A549 (cell line): ENCODE results near the gene FAXDC2. TPM values are rescaled to one million over a fixed set of nuclear protein-coding genes. Genes with fewer than 3 reads are reported as not detected.

Experiments
- ATAC-seq, 2 experiments: fragments of 200-7000 bp in 1 of 2; fragments of >200 bp in 1 of 2; cut with Nextera tagmentation in 1 of 2; cut with Tn5 transposase in 1 of 2; 3 replicates each; pipeline versions ENCODE4 v1.8.0 to v1.9.1; 2018 to 2020; ENCODE audit warnings: mild to moderate bottlenecking in 1 of 2, moderate library complexity in 1 of 2
- CTCF ChIA-PET: fragments of 300-600 bp; sonication (Branson Sonifier 250); formaldehyde crosslinking; extraction: SDS; loops from one replicate; lab custom pipeline; 2021; ENCODE audit warnings: antibody characterized with exemption, inconsistent platforms; lab: Yijun Ruan, JAX
- POLR2A ChIA-PET: fragments of 350-600 bp; formaldehyde crosslinking; extraction: SDS; loops from one replicate; lab custom pipeline; 2021; ENCODE audit warnings: antibody characterized with exemption, inconsistent platforms; lab: Yijun Ruan, JAX
- DNase-seq, 2 experiments: peaks; one replicate each; pipeline versions ENCODE4 v3.0.0 to v3.0.0-alpha.2; 2011 to 2016; ENCODE audit warnings: low read depth in 1 of 2, low spot score in 1 of 2
- FAIRE-seq: peaks from 2 replicates; lab custom pipeline; 2011; peaks lifted over from hg19 to GRCh38; lab: Jason Lieb, UNC
- H3K27ac ChIP-seq, 2 experiments: fragments of >200 bp; sonication (Bioruptor Twin); formaldehyde crosslinking; 3 replicates each; pipeline ENCODE4 v1.5.1; 2016 to 2017
- H3K4me1 ChIP-seq: fragments of >200 bp; sonication (Bioruptor Twin); formaldehyde crosslinking; 3 replicates; pipeline ENCODE4 v1.6.1; 2016
- H3K4me2 ChIP-seq: fragments of >200 bp; sonication (Bioruptor Twin); formaldehyde crosslinking; 3 replicates; pipeline ENCODE4 v1.6.1; 2016
- H3K4me3 ChIP-seq: fragments of >200 bp; sonication (Bioruptor Twin); formaldehyde crosslinking; 3 replicates; pipeline ENCODE4 v1.5.1; 2016
- H3K9me3 ChIP-seq: fragments of >200 bp; sonication (Bioruptor Twin); formaldehyde crosslinking; 3 replicates; pipeline ENCODE4 v1.6.1; 2016
- CEBPB ChIP-seq, 2 experiments: fragments of >200 bp in 1 of 2; sonication (Bioruptor Twin) in 1 of 2; formaldehyde crosslinking in 1 of 2; IDR thresholded peaks; 2 replicates each; pipeline ENCODE4 v1.6.1; 2012 to 2016
- EP300 ChIP-seq, 2 experiments: fragments of >200 bp; sonication (Bioruptor Twin); formaldehyde crosslinking; IDR thresholded peaks; 2 replicates in 1 of 2; 3 replicates in 1 of 2; pipeline ENCODE4 v1.6.1; 2016 to 2017
- FOXS1 ChIP-seq: fragments of 250-450 bp; sonication (Bioruptor Pico); IDR thresholded peaks from 2 replicates; pipeline ENCODE4 v1.5.0; 2020; ENCODE audit warnings: mild to moderate bottlenecking, moderate library complexity
- MAFK ChIP-seq: fragments of 450-650 bp; IDR thresholded peaks from 2 replicates; pipeline ENCODE4 v1.6.1; 2014; ENCODE audit not compliant: partially characterized antibody
- MAZ ChIP-seq: fragments of 150-350 bp; IDR thresholded peaks from 2 replicates; pipeline ENCODE4 v1.6.1; 2014; ENCODE audit warnings: antibody characterized with exemption, low read depth, low read length, borderline replicate concordance
- NFE2L2 ChIP-seq: fragments of 150-350 bp; conservative IDR thresholded peaks from 2 replicates; pipeline ENCODE4 v1.6.1; 2014; ENCODE audit warnings: low read length
- NR3C1 ChIP-seq: fragments of >200 bp; sonication (Bioruptor Twin); formaldehyde crosslinking; IDR thresholded peaks from 3 replicates; pipeline ENCODE4 v1.6.1; 2017
- PHF8 ChIP-seq: fragments of 200-600 bp; sonication (generic); IDR thresholded peaks from 2 replicates; pipeline ENCODE4 v1.6.1; 2016; ENCODE audit warnings: low read depth, mild to moderate bottlenecking, antibody characterized with exemption, moderate library complexity, borderline replicate concordance
- POLR2A ChIP-seq: IDR thresholded peaks from 2 replicates; pipeline ENCODE4 v1.6.1; 2012; ENCODE audit warnings: mild to moderate bottlenecking, low read length
- POLR2AphosphoS2 ChIP-seq: conservative IDR thresholded peaks from 2 replicates; pipeline ENCODE4 v1.6.1; 2012; ENCODE audit warnings: low read length, improper control_type of control experiment, inconsistent platforms
- RCOR1 ChIP-seq: fragments of 150-350 bp; IDR thresholded peaks from 2 replicates; pipeline ENCODE4 v1.6.1; 2014; ENCODE audit warnings: antibody characterized with exemption, low read length, low read depth
- WGBS: methylation state at CpG from one replicate; pipeline ENCODE4 v1.1.6; 2017; ENCODE audit errors: missing lambda C conversion rate; 5-methylcytosine and 5-hydroxymethylcytosine counted together
- polyA plus RNA-seq, 4 experiments: library from polyadenylated mRNA; depleted of rRNA in 3 of 4; stranded (reverse); fragments of >200 nt; fragmentation: RNase III in 1 of 4; extraction: RNeasy Plus Mini Kit Qiagen cat#74134 plus additional on column Dnase treatment in 1 of 4; gene quantifications; 2 replicates in 3 of 4; 3 replicates in 1 of 4; pipeline ENCODE4 v1.2.3, GENCODE V29; 2011 to 2017
- TF ChIP-seq, protein P1 (sequence below): fragments of >200 bp; sonication (Bioruptor Twin); formaldehyde crosslinking; IDR thresholded peaks from 3 replicates; pipeline ENCODE4 v1.6.1; 2016
- TF ChIP-seq, protein P2 (sequence below): fragments of >200 bp; sonication (Bioruptor Twin); formaldehyde crosslinking; IDR thresholded peaks from 3 replicates; pipeline ENCODE4 v1.5.1; 2016

FAXDC2 gene
- polyA plus RNA-seq, 2 of the 4 experiments (the other 2 are of a cell fraction), result 0.14 to 0.94 TPM

DNA sequence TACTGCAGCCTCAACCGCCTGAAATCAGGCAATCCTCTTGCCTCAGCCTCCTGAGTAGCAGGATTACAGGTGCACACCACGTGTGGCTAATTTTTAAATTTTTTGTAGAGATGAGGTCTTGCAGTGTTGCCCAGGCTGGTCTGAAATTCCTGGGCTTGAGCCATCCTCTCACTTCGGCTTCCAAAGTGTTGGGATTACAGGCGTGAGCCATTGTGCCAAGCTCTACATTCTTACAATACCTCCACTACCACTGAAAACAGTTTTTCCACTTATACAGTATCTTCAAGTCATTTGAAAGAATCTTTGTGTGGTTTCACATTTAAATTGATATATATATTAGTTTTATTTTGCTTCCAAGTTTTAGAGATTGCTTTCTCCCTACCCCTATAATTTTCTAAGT is 52.6 kb downstream of the FAXDC2 start:
- Histone ChIP-seq H3K4me1 (peaks cover 7% of the 10 kb centered on the region; the same call in 2 of the 3 replicates), H3K4me2 (no peak overlapping the region), H3K27ac (no peak overlapping the region), H3K9me3 (no peaks in the 10 kb centered on the region), H3K4me3 (no peak overlapping the region)
- FAIRE-seq (no peak), DNase-seq (no peak), ATAC-seq (no peak)
- TF ChIP-seq, protein P1, sequence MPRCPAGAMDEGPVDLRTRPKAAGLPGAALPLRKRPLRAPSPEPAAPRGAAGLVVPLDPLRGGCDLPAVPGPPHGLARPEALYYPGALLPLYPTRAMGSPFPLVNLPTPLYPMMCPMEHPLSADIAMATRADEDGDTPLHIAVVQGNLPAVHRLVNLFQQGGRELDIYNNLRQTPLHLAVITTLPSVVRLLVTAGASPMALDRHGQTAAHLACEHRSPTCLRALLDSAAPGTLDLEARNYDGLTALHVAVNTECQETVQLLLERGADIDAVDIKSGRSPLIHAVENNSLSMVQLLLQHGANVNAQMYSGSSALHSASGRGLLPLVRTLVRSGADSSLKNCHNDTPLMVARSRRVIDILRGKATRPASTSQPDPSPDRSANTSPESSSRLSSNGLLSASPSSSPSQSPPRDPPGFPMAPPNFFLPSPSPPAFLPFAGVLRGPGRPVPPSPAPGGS, result no peak
- TF ChIP-seq CEBPB (IDR thresholded peaks at IDR 0.05), result no peak
- TF ChIP-seq NFE2L2, result no peak
- no peak for TF ChIP-seq MAFK
- no peak for TF ChIP-seq POLR2AphosphoS2
- no peak for TF ChIP-seq MAZ
- TF ChIP-seq NR3C1, result no peak
- no peak for TF ChIP-seq FOXS1 (CRISPR knock-in tag)
- TF ChIP-seq, protein P2, sequence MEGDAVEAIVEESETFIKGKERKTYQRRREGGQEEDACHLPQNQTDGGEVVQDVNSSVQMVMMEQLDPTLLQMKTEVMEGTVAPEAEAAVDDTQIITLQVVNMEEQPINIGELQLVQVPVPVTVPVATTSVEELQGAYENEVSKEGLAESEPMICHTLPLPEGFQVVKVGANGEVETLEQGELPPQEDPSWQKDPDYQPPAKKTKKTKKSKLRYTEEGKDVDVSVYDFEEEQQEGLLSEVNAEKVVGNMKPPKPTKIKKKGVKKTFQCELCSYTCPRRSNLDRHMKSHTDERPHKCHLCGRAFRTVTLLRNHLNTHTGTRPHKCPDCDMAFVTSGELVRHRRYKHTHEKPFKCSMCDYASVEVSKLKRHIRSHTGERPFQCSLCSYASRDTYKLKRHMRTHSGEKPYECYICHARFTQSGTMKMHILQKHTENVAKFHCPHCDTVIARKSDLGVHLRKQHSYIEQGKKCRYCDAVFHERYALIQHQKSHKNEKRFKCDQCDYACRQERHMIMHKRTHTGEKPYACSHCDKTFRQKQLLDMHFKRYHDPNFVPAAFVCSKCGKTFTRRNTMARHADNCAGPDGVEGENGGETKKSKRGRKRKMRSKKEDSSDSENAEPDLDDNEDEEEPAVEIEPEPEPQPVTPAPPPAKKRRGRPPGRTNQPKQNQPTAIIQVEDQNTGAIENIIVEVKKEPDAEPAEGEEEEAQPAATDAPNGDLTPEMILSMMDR, result no peak
- 91% methylated on average over 4 of the region's 4 CpGs for WGBS
- CTCF ChIA-PET, result interaction anchor here (1.0 to 1.2 kb wide), 2 partner anchors 14 to 19 kb away, joined by 3 read pairs; no protein-coding TSS in a partner anchor
- POLR2A ChIA-PET, result no interaction called here

DNA sequence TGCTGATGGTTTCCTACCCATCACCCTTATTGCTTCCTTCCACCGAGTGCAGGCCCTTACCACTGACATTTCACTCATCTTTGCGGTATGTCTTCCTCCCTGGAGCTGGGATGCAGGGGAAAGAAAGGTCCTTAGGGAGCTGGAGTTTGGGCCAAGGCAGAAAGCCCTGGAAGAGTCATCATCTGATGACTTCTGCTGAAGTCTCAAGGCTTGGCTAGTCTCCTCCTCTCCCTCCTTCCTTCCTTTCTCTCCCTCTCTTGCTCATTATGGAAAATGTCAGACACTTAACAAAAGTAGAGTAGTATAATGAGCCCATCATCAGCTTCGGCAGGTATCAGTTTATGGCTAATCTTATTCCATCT is 55.2 kb downstream of the FAXDC2 start:
- CTCF ChIA-PET, result interaction anchor here (0.6 to 1.1 kb wide), 2 partner anchors 16 to 796 kb away, joined by 3 read pairs; no protein-coding TSS in a partner anchor
- no peak for FAIRE-seq
- POLR2A ChIA-PET, result no interaction called here

DNA sequence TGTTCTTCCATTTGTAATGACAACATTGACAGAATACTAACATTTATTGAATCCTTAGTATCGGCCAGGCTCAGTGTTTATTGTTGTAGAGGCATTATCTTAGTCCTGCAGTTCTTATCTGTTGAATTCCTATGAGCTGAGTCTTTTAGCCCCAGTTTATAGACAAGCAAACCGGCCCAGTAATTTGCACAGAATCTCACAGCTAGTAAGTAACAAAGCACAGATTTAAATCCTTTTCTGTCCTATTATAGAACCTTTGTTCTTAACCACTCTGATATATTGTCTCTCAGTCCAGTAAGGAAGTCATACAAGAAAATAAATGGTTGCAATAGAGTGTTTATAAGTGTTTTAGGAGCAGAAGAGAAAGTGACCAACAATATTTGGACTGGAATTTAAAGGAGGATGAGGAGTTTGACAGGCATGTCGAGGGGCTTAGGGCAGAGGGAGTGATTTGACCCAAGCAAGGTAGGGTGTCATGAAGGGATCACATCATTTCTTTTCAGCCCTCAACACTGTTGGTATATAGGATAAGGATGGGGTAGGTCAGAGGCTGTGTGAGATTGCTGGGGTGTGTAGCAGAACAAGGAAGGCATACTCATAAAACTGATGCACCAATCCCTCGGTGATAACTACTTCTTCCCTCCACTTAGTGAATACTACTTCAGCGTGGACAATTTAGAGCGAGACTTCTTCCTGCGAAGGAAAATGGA is 55.7 kb downstream of the FAXDC2 start:
- DNase-seq (no peak), ATAC-seq (peak; percentile 35 to 37; a peak in 4 of 6 replicates), FAIRE-seq (no peak)
- H3K4me3 ChIP-seq, result no peak overlapping the region
- WGBS, result 69% methylated on average over 7 of the region's 7 CpGs
- no peak overlapping the region for H3K4me2 ChIP-seq
- H3K27ac ChIP-seq, result no peak overlapping the region
- H3K9me3 ChIP-seq, result no peaks in the 10 kb centered on the region
- TF ChIP-seq RCOR1 (no peak), MAFK (no peak), PHF8 (no peak), POLR2A (no peak)
- POLR2A ChIA-PET, result no interaction called here
- H3K4me1 ChIP-seq, result peaks cover 7% of the 10 kb centered on the region; the same call in 2 of the 3 replicates
- CTCF ChIA-PET, result interaction anchor here (0.6 to 4.1 kb wide), 6 partner anchors 8 to 796 kb away, joined by 3 to 18 read pairs (median 3); no protein-coding TSS in a partner anchor

More for the DNA sequence above, 55.2 kb downstream of the FAXDC2 start:
- no peak for TF ChIP-seq EP300 (IDR thresholded peaks at IDR 0.05)
- Histone ChIP-seq H3K27ac (no peak overlapping the region), H3K4me3 (no peak overlapping the region), H3K9me3 (no peaks in the 10 kb centered on the region), H3K4me1 (peaks cover 7% of the 10 kb centered on the region; the same call in 2 of the 3 replicates), H3K4me2 (no peak overlapping the region)
- DNase-seq (no peak), ATAC-seq (peak in 1 of 2 experiments; percentile 14; a peak in 2 of 6 replicates)
- 87% methylated on average over 3 of the region's 3 CpGs for WGBS

DNA sequence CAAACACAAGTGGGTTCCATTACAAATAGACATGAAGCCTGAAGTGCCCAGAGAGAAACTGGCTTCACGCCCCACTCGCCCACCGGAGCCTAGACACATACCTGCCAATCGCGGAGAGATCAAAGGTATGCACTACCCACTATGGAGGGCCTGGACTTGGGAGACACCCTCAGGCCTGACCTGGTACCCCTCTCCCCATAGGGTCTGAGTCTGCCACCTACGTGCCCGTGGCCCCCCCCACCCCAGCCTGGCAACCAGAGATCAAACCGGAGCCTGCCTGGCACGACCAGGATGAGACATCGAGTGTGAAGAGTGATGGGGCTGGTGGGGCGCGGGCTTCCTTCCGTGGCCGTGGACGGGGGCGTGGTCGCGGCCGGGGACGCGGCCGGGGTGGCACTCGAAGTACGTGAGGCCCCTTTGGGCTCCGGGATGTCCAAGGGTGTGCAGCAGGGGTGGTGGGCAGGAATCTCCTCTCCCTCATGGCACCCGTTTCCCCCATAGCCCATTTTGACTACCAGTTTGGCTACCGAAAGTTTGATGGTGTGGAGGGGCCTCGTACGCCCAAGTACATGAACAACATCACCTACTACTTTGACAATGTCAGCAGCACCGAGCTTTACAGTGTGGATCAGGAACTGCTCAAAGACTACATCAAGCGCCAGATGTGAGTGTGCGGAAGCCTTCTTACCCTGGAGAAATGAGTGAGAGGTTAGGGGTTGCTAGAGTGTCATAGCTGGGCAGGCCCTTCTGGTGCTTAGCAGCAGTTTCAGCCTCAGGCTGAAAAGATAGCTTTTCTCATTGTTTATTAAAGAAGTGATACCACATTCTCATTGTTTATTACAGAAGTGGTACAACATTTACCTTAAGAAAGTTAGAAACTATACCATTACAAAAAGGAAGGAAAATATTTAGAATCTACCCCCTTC is 56.5 kb downstream of the FAXDC2 start:
- CTCF ChIA-PET, result interaction anchor here (1.1 to 4.1 kb wide), 5 partner anchors 9 to 144 kb away, joined by 3 to 18 read pairs (median 3); no protein-coding TSS in a partner anchor
- no peak overlapping the region for H3K4me3 ChIP-seq
- peaks cover 7% of the 10 kb centered on the region; the same call in 2 of the 3 replicates for H3K4me1 ChIP-seq
- no peaks in the 10 kb centered on the region for H3K9me3 ChIP-seq
- no peak for TF ChIP-seq MAZ
- TF ChIP-seq, all 56 proteins: peak for 0
- WGBS, result 94% methylated on average over 17 of the region's 32 CpGs
- ATAC-seq (peak in 1 of 2 experiments; percentile 28; a peak in 2 of 6 replicates), DNase-seq (no peak), FAIRE-seq (no peak)
- POLR2A ChIA-PET, result no interaction called here
- Histone ChIP-seq H3K4me2 (no peak overlapping the region), H3K27ac (no peak overlapping the region)
